Heart left ventricle (tissue), 13 donors: ENCODE results near the gene WIPF1.

Experiments
- CTCF ChIP-seq, 12 donors: fragments of 200-600 bp; sonication (generic) in 4 of 12; IDR thresholded peaks; one replicate each; pipeline versions ENCODE4 v1.5.0 to v1.8.0; 2018 to 2022; ENCODE audit warnings: antibody characterized with exemption in 12 of 12, mild to moderate bottlenecking in 5 of 12
- POLR2A ChIP-seq, 2 donors: fragments of 450-650 bp; IDR thresholded peaks; one replicate each; pipeline ENCODE4 v1.6.1; 2017; ENCODE audit warnings: antibody characterized with exemption in 2 of 2, mild to moderate bottlenecking in 2 of 2, moderate library complexity in 2 of 2
- donor health status: ischemic (EF 13 %, LVEDD 7.1; RV severe dilation, severe dysfunction).
- donor health status: DM: no; HTN: yes; CAD: no.
- donor health status: DM: no; HTN: no; CAD: no.
- donor health status: ischemic (EF 25% LVEDD 6.9; RV normal size, moderate dysfunction).
- donor health status: ischemic (EF 25% LVEDD 5.7; RV mildly dilated, moderate dysfunction).
- donor health status: ischemic (EF 35%, LVEDD 5.7; RV mildly dilated, moderate dysfunction).
- donor health status: nonischemic (EF 11% LVEDD 7.7; RV severe dilation, severe dysfunction).
- donor health status: DM: yes; HTN: yes; CAD: no.
- donor health status: PGD.
- donor health status: ischemic (EF 29% LVEDD 5.4; RV normal size, mild dysfunction).
- donor health status: nonischemic (EF 23%, LVEDD 6.1; RV moderate dilation, normal function).

- TF ChIP-seq CTCF (IDR thresholded peaks at IDR 0.05) (no peak), POLR2A (IDR thresholded peaks at IDR 0.05) (no peak)
Observed at GRCh38 chr2:174535757-174536703, 61.6 kb downstream of the WIPF1 start.
